Measurements from ENCODE around the gene ADPRHL1.

The ADPRHL1 gene

GRCh38 chr13:113458253-113459065 is 5.2 kb upstream of the ADPRHL1 start:
- no peaks in the 10 kb centered on the region for H4K20me1 ChIP-seq (ENCODE audit: insufficient read depth, low read length)
- H2AFZ ChIP-seq (ENCODE audit: low read length): no peak overlapping the region
- H3K36me3 ChIP-seq (ENCODE audit: insufficient read depth, low read length): peaks cover 66% of the 10 kb centered on the region
- H3K9me3 ChIP-seq (ENCODE audit: low read length): no peaks in the 10 kb centered on the region
- H3K27me3 ChIP-seq (ENCODE audit: insufficient read depth, low read length): no peaks in the 10 kb centered on the region
- no peak overlapping the region for H3K4me2 ChIP-seq (ENCODE audit: low read length)
- TF ChIP-seq EZH2 (IDR thresholded peaks at IDR 0.05; ENCODE audit: borderline replicate concordance, low read length): no peak
- TF ChIP-seq CTCF (IDR thresholded peaks at IDR 0.05; ENCODE audit: low read length): peak; percentile 72
- H3K79me2 ChIP-seq (ENCODE audit: insufficient read depth, low read length): no peaks in the 10 kb centered on the region
- no peak overlapping the region for H3K4me3 ChIP-seq (ENCODE audit: low read depth, low read length, poor library complexity, severe bottlenecking)
- no peak overlapping the region for H3K27ac ChIP-seq (ENCODE audit: low read depth, low read length, poor library complexity, severe bottlenecking)
- no peaks in the 10 kb centered on the region for H3F3A ChIP-seq (ENCODE audit: insufficient read depth, low read length)
- H3K9me2 ChIP-seq (ENCODE audit: low read depth, low read length): no peaks in the 10 kb centered on the region
- no peaks in the 10 kb centered on the region for H3K4me1 ChIP-seq (ENCODE audit: insufficient read depth, low read length, severe bottlenecking)
- H3K9ac ChIP-seq (ENCODE audit: low read length): no peak overlapping the region

GRCh38 chr13:113457510-113457909 is 4.2 kb upstream of the ADPRHL1 start:
- Histone ChIP-seq H3K4me3 (ENCODE audit: low read depth, low read length, poor library complexity, severe bottlenecking) (no peak overlapping the region), H3F3A (ENCODE audit: insufficient read depth, low read length) (no peaks in the 10 kb centered on the region), H3K79me2 (ENCODE audit: insufficient read depth, low read length) (no peaks in the 10 kb centered on the region), H3K4me2 (ENCODE audit: low read length) (no peak overlapping the region), H3K4me1 (ENCODE audit: insufficient read depth, low read length, severe bottlenecking) (no peaks in the 10 kb centered on the region), H3K36me3 (ENCODE audit: insufficient read depth, low read length) (peaks cover 67% of the 10 kb centered on the region), H3K27ac (ENCODE audit: low read depth, low read length, poor library complexity, severe bottlenecking) (no peak overlapping the region), H3K9ac (ENCODE audit: low read length) (no peak overlapping the region), H2AFZ (ENCODE audit: low read length) (no peak overlapping the region), H3K27me3 (ENCODE audit: insufficient read depth, low read length) (no peaks in the 10 kb centered on the region), H3K9me2 (ENCODE audit: low read depth, low read length) (no peaks in the 10 kb centered on the region), H3K9me3 (ENCODE audit: low read length) (no peaks in the 10 kb centered on the region), H4K20me1 (ENCODE audit: insufficient read depth, low read length) (no peaks in the 10 kb centered on the region)
- TF ChIP-seq EZH2 (IDR thresholded peaks at IDR 0.05; ENCODE audit: borderline replicate concordance, low read length) (no peak), CTCF (IDR thresholded peaks at IDR 0.05; ENCODE audit: low read length) (no peak)

GRCh38 chr13:113456116-113456702 is 2.9 kb upstream of the ADPRHL1 start:
- no peaks in the 10 kb centered on the region for H3F3A ChIP-seq (ENCODE audit: insufficient read depth, low read length)
- TF ChIP-seq CTCF (IDR thresholded peaks at IDR 0.05; ENCODE audit: low read length) (no peak), EZH2 (IDR thresholded peaks at IDR 0.05; ENCODE audit: borderline replicate concordance, low read length) (no peak)
- H3K9me2 ChIP-seq (ENCODE audit: low read depth, low read length): no peaks in the 10 kb centered on the region
- no peak overlapping the region for H3K4me2 ChIP-seq (ENCODE audit: low read length)
- H3K4me1 ChIP-seq (ENCODE audit: insufficient read depth, low read length, severe bottlenecking): no peaks in the 10 kb centered on the region
- no peak overlapping the region for H3K27ac ChIP-seq (ENCODE audit: low read depth, low read length, poor library complexity, severe bottlenecking)
- no peaks in the 10 kb centered on the region for H3K27me3 ChIP-seq (ENCODE audit: insufficient read depth, low read length)
- peaks cover 61% of the 10 kb centered on the region for H3K36me3 ChIP-seq (ENCODE audit: insufficient read depth, low read length)
- no peaks in the 10 kb centered on the region for H4K20me1 ChIP-seq (ENCODE audit: insufficient read depth, low read length)
- H2AFZ ChIP-seq (ENCODE audit: low read length): no peak overlapping the region
- no peak overlapping the region for H3K9ac ChIP-seq (ENCODE audit: low read length)
- H3K79me2 ChIP-seq (ENCODE audit: insufficient read depth, low read length): no peaks in the 10 kb centered on the region
- H3K4me3 ChIP-seq (ENCODE audit: low read depth, low read length, poor library complexity, severe bottlenecking): no peak overlapping the region
- no peaks in the 10 kb centered on the region for H3K9me3 ChIP-seq (ENCODE audit: low read length)
